DMS 273 (cell line): ENCODE results near the gene PCSK4.
"Not testable (repeated sequence)": the region's sequence is repeated elsewhere in the genome, so short reads cannot be mapped to it uniquely, and the experiment has no call there.

Experiments used
- DNase-seq: peaks from one replicate; lab custom pipeline; 2025; ENCODE audit not compliant: unreplicated experiment; lab: John Stamatoyannopoulos, UW

PCSK4 gene

GRCh38 chr19:1441677-1442438 is 48.3 kb downstream of the PCSK4 start:
- no peak for DNase-seq

GRCh38 chr19:1441022-1441426 is 49.1 kb downstream of the PCSK4 start:
- no peak for DNase-seq

- no peak for DNase-seq
Measured at GRCh38 chr19:1440418-1440801, 49.7 kb downstream of the PCSK4 start.

GRCh38 chr19:1439525-1440417 is 50.4 kb downstream of the PCSK4 start:
- not testable (repeated sequence) for DNase-seq

- peak; percentile 52 for DNase-seq
Measured at GRCh38 chr19:1438933-1439354, 51.2 kb downstream of the PCSK4 start.

GRCh38 chr19:1438035-1438932 is 51.9 kb downstream of the PCSK4 start, which contains the start of gene RPS15:
RPS15 (plus strand) TSS chr19:1438396; CDS start chr19:1438426, 30 bp downstream.
- DNase-seq: peak; percentile 98

GRCh38 chr19:1437609-1438008 is 52.5 kb downstream of the PCSK4 start:
- DNase-seq: no peak

GRCh38 chr19:1435378-1435989 is 54.7 kb downstream of the PCSK4 start:
- no peak for DNase-seq

GRCh38 chr19:1434577-1435060 is 55.5 kb downstream of the PCSK4 start:
- no peak for DNase-seq

- no peak for DNase-seq
Measured at GRCh38 chr19:1434040-1434366, 56.1 kb downstream of the PCSK4 start.

- DNase-seq: no peak
Measured at GRCh38 chr19:1433119-1434039, 56.8 kb downstream of the PCSK4 start.

GRCh38 chr19:1432507-1432887 is 57.7 kb downstream of the PCSK4 start:
- DNase-seq: no peak

GRCh38 chr19:1431759-1432506 is 58.2 kb downstream of the PCSK4 start:
- DNase-seq: no peak
